ENCODE results near the gene KRT79.

GRCh38 chr12:52849511-52849910, 15.4 kb upstream of the KRT79 start:
- TF ChIP-seq TCF4 (CRISPR knock-in tag; IDR thresholded peaks at IDR 0.05; ENCODE audit: borderline replicate concordance) = no peak
- no peak for TF ChIP-seq TSHZ2 (CRISPR knock-in tag; IDR thresholded peaks at IDR 0.05)
- TF ChIP-seq ARNTL (CRISPR knock-in tag; IDR thresholded peaks at IDR 0.05; ENCODE audit: borderline replicate concordance, low read depth) = no peak
- no peak for TF ChIP-seq RARB (CRISPR knock-in tag; IDR thresholded peaks at IDR 0.05)
- no peak for TF ChIP-seq ISL1 (CRISPR knock-in tag; IDR thresholded peaks at IDR 0.05)
- no peak for TF ChIP-seq ZNF70 (CRISPR knock-in tag; IDR thresholded peaks at IDR 0.05)
- no peak for TF ChIP-seq ZFP30 (CRISPR knock-in tag; IDR thresholded peaks at IDR 0.05)
- no peak for TF ChIP-seq ZFP3 (CRISPR knock-in tag; IDR thresholded peaks at IDR 0.05)
- no peak for TF ChIP-seq PATZ1 (CRISPR knock-in tag; IDR thresholded peaks at IDR 0.05; ENCODE audit: borderline replicate concordance)

Data from SK-N-SH treated with all-trans-retinoic acid at 6 μM for 48 hours (cell line).